CD4-positive, CD25-positive, alpha-beta regulatory T cell (primary cell): ENCODE data around the gene CDH13. TPM values are rescaled to one million over a fixed set of nuclear protein-coding genes. Genes with fewer than 3 reads are reported as not detected.

Experiments used
- ATAC-seq, 2 donors: fragments of 150-1000 bp; cut with Tn5 transposase; one replicate each; pipeline ENCODE4 v1.10.0; 2021; ENCODE audit warnings: low read depth in 2 of 2, moderate number of reproducible peaks in 2 of 2, moderate library complexity in 1 of 2
- DNase-seq, 3 donors: peaks; one replicate each; pipeline versions ENCODE4 v3.0.0 to v3.0.0-alpha.2; 2012 to 2022; ENCODE audit warnings: mixed read lengths in 1 of 3
- H3K27ac ChIP-seq: one replicate; pipeline ENCODE4 v1.7.0; 2013; ENCODE audit warnings: mild to moderate bottlenecking, low read length; ENCODE audit not compliant: insufficient read depth, poor library complexity, severe bottlenecking
- H3K27me3 ChIP-seq: one replicate; pipeline ENCODE4 v1.7.0; 2013; ENCODE audit warnings: low read length; ENCODE audit not compliant: control insufficient read depth, insufficient read depth
- H3K36me3 ChIP-seq: one replicate; pipeline ENCODE4 v1.7.0; 2013; ENCODE audit warnings: mild to moderate bottlenecking, low read length, moderate library complexity; ENCODE audit not compliant: control insufficient read depth, insufficient read depth
- H3K4me1 ChIP-seq: 2 replicates; pipeline ENCODE4 v1.7.0; 2013; ENCODE audit warnings: mild to moderate bottlenecking, low read length; ENCODE audit not compliant: insufficient read depth, control insufficient read depth, poor library complexity, severe bottlenecking
- H3K4me3 ChIP-seq: one replicate; pipeline ENCODE4 v1.7.0; 2013; ENCODE audit warnings: low read depth, mild to moderate bottlenecking, low read length, moderate library complexity
- H3K9me3 ChIP-seq, 2 experiments: 1 replicate in 1 of 2; 2 replicates in 1 of 2; pipeline ENCODE4 v1.7.0; 2013; ENCODE audit warnings: low read length in 2 of 2, mild to moderate bottlenecking in 1 of 2, moderate library complexity in 1 of 2; ENCODE audit not compliant: control insufficient read depth in 2 of 2
- H3K27ac Mint-ChIP-seq, 3 donors: one replicate each; pipeline ENCODE4 v1.8.0; 2020 to 2022; ENCODE audit warnings: mild to moderate bottlenecking in 3 of 3, mixed read lengths in 3 of 3, moderate library complexity in 2 of 3
- H3K27me3 Mint-ChIP-seq: one replicate; pipeline ENCODE4 v1.8.0; 2022; ENCODE audit warnings: mild to moderate bottlenecking, mixed read lengths
- H3K36me3 Mint-ChIP-seq: one replicate; pipeline ENCODE4 v1.8.0; 2020; ENCODE audit warnings: mixed read lengths
- H3K4me1 Mint-ChIP-seq, 4 donors: one replicate each; pipeline ENCODE4 v1.8.0; 2020 to 2022; ENCODE audit warnings: mixed read lengths in 4 of 4, mild to moderate bottlenecking in 1 of 4
- H3K4me3 Mint-ChIP-seq, 4 donors: one replicate each; pipeline ENCODE4 v1.8.0; 2020 to 2022; ENCODE audit warnings: mild to moderate bottlenecking in 4 of 4, mixed read lengths in 4 of 4, moderate library complexity in 3 of 4
- H3K9me3 Mint-ChIP-seq, 7 donors: one replicate each; pipeline ENCODE4 v1.8.0; 2020 to 2022; ENCODE audit warnings: mixed read lengths in 7 of 7, mild to moderate bottlenecking in 3 of 7, moderate library complexity in 2 of 7
- polyA plus RNA-seq, 4 donors: library from polyadenylated mRNA; unstranded; fragments of 300-500 nt; fragmentation: Illumina TruSeq; gene quantifications; one replicate each; pipeline ENCODE4 v1.2.3, GENCODE V29; 2021
- total RNA-seq: library from RNA; stranded (reverse); gene quantifications from one replicate; pipeline ENCODE4 v1.2.3, GENCODE V29; 2022

The CDH13 gene
- total and polyA plus RNA-seq, 5 donors from 2014 or later = not detected

GRCh38 chr16:83623892-83624291 is 997.1 kb downstream of the CDH13 start:
- Histone ChIP-seq H3K36me3 (no peaks in the 10 kb centered on the region), H3K4me3 (no peak overlapping the region), H3K4me1 (no peaks in the 10 kb centered on the region), H3K27ac (no peak overlapping the region), H3K9me3 (no peaks in the 10 kb centered on the region), H3K27me3 (no peaks in the 10 kb centered on the region)
- H3K9me3 Mint-ChIP-seq = peaks cover 0 to 2% (median 0%) of the 10 kb centered on the region in 7 donors
- H3K27ac Mint-ChIP-seq = no peak overlapping the region
- H3K4me1 Mint-ChIP-seq = no peaks in the 10 kb centered on the region
- no peaks in the 10 kb centered on the region for H3K36me3 Mint-ChIP-seq
- DNase-seq (no peak), ATAC-seq (no peak)
- H3K27me3 Mint-ChIP-seq = no peaks in the 10 kb centered on the region
- H3K4me3 Mint-ChIP-seq = no peak overlapping the region

- Mint-ChIP-seq H3K27ac (no peak overlapping the region), H3K4me3 (no peak overlapping the region), H3K36me3 (no peaks in the 10 kb centered on the region), H3K9me3 (no peaks in the 10 kb centered on the region), H3K27me3 (no peaks in the 10 kb centered on the region), H3K4me1 (no peaks in the 10 kb centered on the region)
- Histone ChIP-seq H3K4me1 (no peaks in the 10 kb centered on the region), H3K27ac (no peak overlapping the region), H3K9me3 (no peaks in the 10 kb centered on the region), H3K4me3 (no peak overlapping the region), H3K27me3 (no peaks in the 10 kb centered on the region), H3K36me3 (no peaks in the 10 kb centered on the region)
- ATAC-seq = no peak
- no peak for DNase-seq
Measured at GRCh38 chr16:83624429-83625120, 997.8 kb downstream of the CDH13 start.

- no peak for DNase-seq
- Histone ChIP-seq H3K36me3 (no peaks in the 10 kb centered on the region), H3K27me3 (no peaks in the 10 kb centered on the region), H3K4me1 (no peaks in the 10 kb centered on the region), H3K9me3 (no peaks in the 10 kb centered on the region), H3K27ac (no peak overlapping the region), H3K4me3 (no peak overlapping the region)
- Mint-ChIP-seq H3K9me3 (no peaks in the 10 kb centered on the region), H3K4me1 (no peaks in the 10 kb centered on the region), H3K27ac (no peak overlapping the region), H3K27me3 (no peaks in the 10 kb centered on the region), H3K4me3 (no peak overlapping the region), H3K36me3 (no peaks in the 10 kb centered on the region)
- no peak for ATAC-seq
Measured at GRCh38 chr16:83626204-83626603, 999.4 kb downstream of the CDH13 start.

DNA sequence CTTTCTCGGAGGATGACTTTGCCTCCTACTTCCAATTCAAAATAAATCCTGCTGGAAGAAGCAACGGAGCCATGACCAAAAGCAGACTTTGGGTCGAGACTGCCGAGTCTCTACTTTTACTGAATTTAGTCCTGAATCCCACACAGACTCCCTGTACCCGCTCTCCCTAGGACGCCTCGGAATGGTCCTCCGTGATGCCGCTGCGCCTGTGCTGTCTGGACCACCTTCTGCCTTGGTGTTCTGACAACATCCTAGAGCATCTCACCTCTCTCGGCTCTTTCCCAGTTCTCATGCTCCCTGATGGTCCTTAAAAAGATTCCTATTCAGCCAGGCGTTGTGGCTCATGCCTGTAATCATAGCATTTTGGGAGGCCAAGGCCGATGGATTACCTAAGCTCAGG is 999.9 kb downstream of the CDH13 start:
- no peak overlapping the region for H3K4me3 Mint-ChIP-seq
- DNase-seq (no peak), ATAC-seq (no peak)
- Histone ChIP-seq H3K4me3 (no peak overlapping the region), H3K9me3 (no peaks in the 10 kb centered on the region), H3K27me3 (no peaks in the 10 kb centered on the region), H3K4me1 (no peaks in the 10 kb centered on the region), H3K27ac (no peak overlapping the region), H3K36me3 (no peaks in the 10 kb centered on the region)
- H3K4me1 Mint-ChIP-seq = no peaks in the 10 kb centered on the region
- H3K36me3 Mint-ChIP-seq = no peaks in the 10 kb centered on the region
- H3K27ac Mint-ChIP-seq = no peak overlapping the region
- no peaks in the 10 kb centered on the region for H3K27me3 Mint-ChIP-seq
- H3K9me3 Mint-ChIP-seq = no peaks in the 10 kb centered on the region

GRCh38 chr16:83627996-83628395 is 1001.2 kb downstream of the CDH13 start:
- H3K27ac Mint-ChIP-seq = no peak overlapping the region
- DNase-seq (no peak), ATAC-seq (no peak)
- Histone ChIP-seq H3K27ac (no peak overlapping the region), H3K4me3 (no peak overlapping the region), H3K9me3 (no peaks in the 10 kb centered on the region), H3K36me3 (no peaks in the 10 kb centered on the region), H3K27me3 (no peaks in the 10 kb centered on the region), H3K4me1 (no peaks in the 10 kb centered on the region)
- no peaks in the 10 kb centered on the region for H3K36me3 Mint-ChIP-seq
- peaks cover 0 to 1% (median 0%) of the 10 kb centered on the region in 7 donors for H3K9me3 Mint-ChIP-seq
- H3K4me1 Mint-ChIP-seq = no peaks in the 10 kb centered on the region
- H3K4me3 Mint-ChIP-seq = no peak overlapping the region
- H3K27me3 Mint-ChIP-seq = no peaks in the 10 kb centered on the region

DNA sequence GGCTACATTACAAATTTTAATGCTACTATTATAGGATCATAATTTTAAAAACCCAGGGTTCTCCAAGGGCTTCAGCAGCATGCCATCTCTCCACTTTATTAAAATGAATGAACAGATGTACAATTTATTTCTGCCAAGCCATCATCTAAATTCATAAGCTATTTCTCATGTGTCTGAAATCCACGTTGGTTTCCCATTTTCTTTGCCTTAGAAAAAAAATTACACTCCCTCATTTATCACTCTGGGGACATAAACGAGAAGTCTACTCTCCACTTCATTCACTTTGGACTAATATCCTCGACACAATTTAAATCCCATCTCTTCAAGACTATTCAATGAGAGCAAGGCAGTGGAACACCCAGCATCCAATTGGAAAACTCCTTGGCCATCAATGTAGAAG is 1002.7 kb downstream of the CDH13 start:
- Histone ChIP-seq H3K27ac (no peak overlapping the region), H3K4me1 (no peaks in the 10 kb centered on the region), H3K9me3 (no peaks in the 10 kb centered on the region), H3K27me3 (no peaks in the 10 kb centered on the region), H3K4me3 (no peak overlapping the region), H3K36me3 (no peaks in the 10 kb centered on the region)
- ATAC-seq (no peak), DNase-seq (no peak)
- Mint-ChIP-seq H3K9me3 (peaks cover 0 to 1% (median 0%) of the 10 kb centered on the region in 7 donors), H3K36me3 (no peaks in the 10 kb centered on the region), H3K27me3 (no peaks in the 10 kb centered on the region), H3K27ac (no peak overlapping the region), H3K4me3 (no peak overlapping the region), H3K4me1 (no peaks in the 10 kb centered on the region)

DNA sequence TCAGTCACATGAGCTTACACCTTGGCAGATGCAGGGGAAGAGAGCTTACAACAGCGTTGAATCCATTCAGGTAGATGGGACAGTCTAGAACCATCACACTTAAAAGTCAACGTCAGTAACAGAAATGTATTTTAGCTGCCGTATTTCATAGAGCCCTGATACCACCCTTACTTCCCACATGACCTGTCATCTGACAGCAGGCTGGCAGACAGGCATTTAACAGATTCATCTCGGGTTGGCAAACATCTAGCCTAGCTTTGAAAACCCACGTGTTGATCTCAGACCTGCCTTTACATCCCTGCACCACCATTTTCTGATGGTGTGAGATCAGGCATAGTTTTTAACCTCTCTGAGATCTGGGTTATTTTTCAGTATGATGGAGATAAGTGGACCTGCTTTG is 1003.1 kb downstream of the CDH13 start:
- no peaks in the 10 kb centered on the region for H3K4me1 Mint-ChIP-seq
- ATAC-seq (no peak), DNase-seq (no peak)
- H3K27ac ChIP-seq = no peak overlapping the region
- no peaks in the 10 kb centered on the region for H3K4me1 ChIP-seq
- H3K27me3 ChIP-seq = no peaks in the 10 kb centered on the region
- H3K27ac Mint-ChIP-seq = no peak overlapping the region
- no peaks in the 10 kb centered on the region for H3K9me3 ChIP-seq
- no peak overlapping the region for H3K4me3 ChIP-seq
- peaks cover 0 to 1% (median 0%) of the 10 kb centered on the region in 7 donors for H3K9me3 Mint-ChIP-seq
- H3K36me3 Mint-ChIP-seq = no peaks in the 10 kb centered on the region
- H3K4me3 Mint-ChIP-seq = no peak overlapping the region
- no peaks in the 10 kb centered on the region for H3K27me3 Mint-ChIP-seq
- no peaks in the 10 kb centered on the region for H3K36me3 ChIP-seq

- Histone ChIP-seq H3K27ac (no peak overlapping the region), H3K36me3 (no peaks in the 10 kb centered on the region), H3K4me1 (no peaks in the 10 kb centered on the region), H3K27me3 (no peaks in the 10 kb centered on the region), H3K9me3 (no peaks in the 10 kb centered on the region), H3K4me3 (no peak overlapping the region)
- Mint-ChIP-seq H3K27me3 (no peaks in the 10 kb centered on the region), H3K4me3 (no peak overlapping the region), H3K36me3 (no peaks in the 10 kb centered on the region), H3K27ac (no peak overlapping the region), H3K4me1 (no peaks in the 10 kb centered on the region), H3K9me3 (peaks cover 0 to 2% (median 0%) of the 10 kb centered on the region in 7 donors)
- DNase-seq (no peak), ATAC-seq (no peak)
Measured at GRCh38 chr16:83630979-83631378, 1004.2 kb downstream of the CDH13 start.
